Upper lobe of right lung (tissue), 1 donor: ENCODE data around the gene GALNT17. TPM values are rescaled to one million over a fixed set of nuclear protein-coding genes. Genes with fewer than 3 reads are reported as not detected.
A peak's percentile ranks its signal among the peaks of the same experiment; 100 is the strongest.

Experiments used
- ATAC-seq: fragments of 200-7000 bp; cut with Tn5 transposase; one replicate; pipeline ENCODE4 v1.9.1; 2020; ENCODE audit warnings: mild to moderate bottlenecking, moderate library complexity
- DNase-seq: peaks from one replicate; pipeline ENCODE4 v3.0.0-alpha.2; 2020
- H3K27ac ChIP-seq: fragments of 200-600 bp; one replicate; pipeline ENCODE4 v1.8.0; 2022
- H3K27me3 ChIP-seq: fragments of 200-600 bp; one replicate; pipeline ENCODE4 v1.8.0; 2022; ENCODE audit warnings: mild to moderate bottlenecking
- H3K36me3 ChIP-seq: fragments of 200-600 bp; one replicate; pipeline ENCODE4 v1.8.0; 2022
- H3K4me1 ChIP-seq: fragments of 200-600 bp; one replicate; pipeline ENCODE4 v1.8.0; 2022
- H3K4me3 ChIP-seq: fragments of 200-600 bp; one replicate; pipeline ENCODE4 v1.8.0; 2022; ENCODE audit warnings: mild to moderate bottlenecking
- H3K9me3 ChIP-seq: fragments of 200-600 bp; one replicate; pipeline ENCODE4 v1.8.0; 2022
- intact Hi-C: fragments of 100-400 bp; cut with DNase I; formaldehyde crosslinking; loops from one replicate; pipeline ENCODE4 v1.11.0; 2022
- total RNA-seq: library from RNA; stranded (reverse); fragmentation: NEBNext Ultra II Directional; extraction: Animal tissue kit (Norgen Biotek cat#: 25700); gene quantifications from one replicate; pipeline ENCODE4 v1.2.1, GENCODE V29; 2021
- TF ChIP-seq, protein P1 (sequence below): fragments of 200-600 bp; IDR thresholded peaks from one replicate; pipeline ENCODE4 v1.8.0; 2022; ENCODE audit warnings: antibody characterized with exemption
- donor health status: DM: no; HTN: yes; CAD: no; lungs with severe emphysema.

Gene GALNT17
- total RNA-seq, 1 donor from 2014 or later, result 7.1 TPM

GRCh38 chr7:71746006-71746405 is 614.1 kb downstream of the GALNT17 start:
- ATAC-seq, result no peak
- Histone ChIP-seq H3K4me1 (no peaks in the 10 kb centered on the region), H3K9me3 (no peaks in the 10 kb centered on the region), H3K36me3 (no peaks in the 10 kb centered on the region), H3K27me3 (no peaks in the 10 kb centered on the region), H3K4me3 (no peak overlapping the region), H3K27ac (no peak overlapping the region)
- TF ChIP-seq, protein P1, sequence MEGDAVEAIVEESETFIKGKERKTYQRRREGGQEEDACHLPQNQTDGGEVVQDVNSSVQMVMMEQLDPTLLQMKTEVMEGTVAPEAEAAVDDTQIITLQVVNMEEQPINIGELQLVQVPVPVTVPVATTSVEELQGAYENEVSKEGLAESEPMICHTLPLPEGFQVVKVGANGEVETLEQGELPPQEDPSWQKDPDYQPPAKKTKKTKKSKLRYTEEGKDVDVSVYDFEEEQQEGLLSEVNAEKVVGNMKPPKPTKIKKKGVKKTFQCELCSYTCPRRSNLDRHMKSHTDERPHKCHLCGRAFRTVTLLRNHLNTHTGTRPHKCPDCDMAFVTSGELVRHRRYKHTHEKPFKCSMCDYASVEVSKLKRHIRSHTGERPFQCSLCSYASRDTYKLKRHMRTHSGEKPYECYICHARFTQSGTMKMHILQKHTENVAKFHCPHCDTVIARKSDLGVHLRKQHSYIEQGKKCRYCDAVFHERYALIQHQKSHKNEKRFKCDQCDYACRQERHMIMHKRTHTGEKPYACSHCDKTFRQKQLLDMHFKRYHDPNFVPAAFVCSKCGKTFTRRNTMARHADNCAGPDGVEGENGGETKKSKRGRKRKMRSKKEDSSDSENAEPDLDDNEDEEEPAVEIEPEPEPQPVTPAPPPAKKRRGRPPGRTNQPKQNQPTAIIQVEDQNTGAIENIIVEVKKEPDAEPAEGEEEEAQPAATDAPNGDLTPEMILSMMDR, result no peak
- DNase-seq, result no peak
- intact Hi-C loops, result no loop called here

- Histone ChIP-seq H3K36me3 (no peaks in the 10 kb centered on the region), H3K27me3 (peaks cover 35% of the 10 kb centered on the region), H3K27ac (no peak overlapping the region), H3K4me3 (no peak overlapping the region), H3K9me3 (no peaks in the 10 kb centered on the region), H3K4me1 (no peaks in the 10 kb centered on the region)
- TF ChIP-seq, protein P1, result no peak
- ATAC-seq, result no peak
- intact Hi-C loops, result no loop called here
- no peak for DNase-seq
Observed at GRCh38 chr7:71750290-71750689, 618.3 kb downstream of the GALNT17 start.

GRCh38 chr7:71752171-71752935 is 620.4 kb downstream of the GALNT17 start:
- no peak overlapping the region for H3K27ac ChIP-seq
- H3K27me3 ChIP-seq, result peaks cover 35% of the 10 kb centered on the region
- no peaks in the 10 kb centered on the region for H3K4me1 ChIP-seq
- intact Hi-C loops, result no loop called here
- H3K36me3 ChIP-seq, result no peaks in the 10 kb centered on the region
- no peak overlapping the region for H3K4me3 ChIP-seq
- H3K9me3 ChIP-seq, result no peaks in the 10 kb centered on the region
- DNase-seq (peak; percentile 85), ATAC-seq (peak; percentile 95)
- TF ChIP-seq, protein P1, result peak; percentile 64

DNA sequence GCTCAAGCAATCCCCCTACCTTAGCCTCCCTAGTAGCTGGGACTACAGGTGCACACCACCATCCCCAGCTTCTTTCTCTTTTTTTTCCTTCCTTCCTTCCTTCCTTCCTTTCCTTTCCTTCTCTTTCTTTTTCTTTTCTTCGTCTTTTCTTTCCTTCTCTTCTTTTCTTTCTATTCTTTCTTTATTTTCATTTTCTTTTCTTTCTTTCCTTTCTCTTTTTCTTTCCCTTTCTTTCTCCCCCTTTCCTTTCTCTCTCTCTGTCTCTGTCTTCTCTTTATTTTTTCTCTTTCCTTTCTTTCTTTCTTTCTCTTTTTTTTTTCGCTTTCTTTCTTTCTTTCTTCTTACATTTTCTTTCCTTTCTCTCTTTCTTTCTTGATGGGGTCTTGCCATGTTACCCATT is 621.3 kb downstream of the GALNT17 start:
- TF ChIP-seq, protein P1, result no peak
- intact Hi-C loops, result no loop called here

DNA sequence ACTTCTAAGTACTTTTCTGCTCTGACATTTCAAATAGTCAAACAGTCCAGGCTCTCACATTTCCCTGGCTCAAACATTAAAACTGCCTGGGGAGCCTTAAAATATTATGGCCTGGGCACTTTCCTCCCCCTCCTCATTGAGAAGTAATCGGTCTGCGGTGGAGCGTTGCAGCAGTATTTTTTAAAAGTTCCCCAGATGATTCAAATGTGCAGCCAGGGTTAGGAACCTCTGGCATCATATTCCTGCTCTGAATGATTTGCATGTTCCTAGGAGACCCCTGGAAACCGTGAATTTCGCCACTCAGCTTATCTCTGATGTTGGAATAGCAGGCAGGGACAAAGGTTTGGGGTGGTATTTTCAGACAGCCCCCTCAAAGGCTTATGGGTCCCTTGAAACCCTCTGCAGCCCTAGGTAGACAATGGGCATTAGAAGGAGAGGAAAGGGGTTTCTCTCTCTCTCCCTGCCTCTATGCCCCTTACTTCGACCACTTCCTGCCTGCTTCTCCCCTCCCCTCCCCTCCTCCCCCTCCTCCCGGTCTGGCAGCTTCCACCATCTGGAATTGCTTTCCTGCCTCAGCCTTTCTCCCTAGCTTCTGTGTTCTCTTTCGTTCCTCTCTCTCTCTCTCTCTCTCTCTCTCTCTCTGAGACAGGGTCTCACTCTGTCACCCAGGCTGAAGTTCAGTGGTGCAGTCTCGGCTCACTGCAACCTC is 622.2 kb downstream of the GALNT17 start:
- H3K36me3 ChIP-seq, result no peaks in the 10 kb centered on the region
- TF ChIP-seq, protein P1, result no peak
- no peak overlapping the region for H3K27ac ChIP-seq
- DNase-seq (no peak), ATAC-seq (no peak)
- intact Hi-C loops, result no loop called here
- H3K4me1 ChIP-seq, result no peaks in the 10 kb centered on the region
- no peak overlapping the region for H3K4me3 ChIP-seq
- peaks cover 35% of the 10 kb centered on the region for H3K27me3 ChIP-seq
- no peaks in the 10 kb centered on the region for H3K9me3 ChIP-seq

More for the DNA sequence above, 621.3 kb downstream of the GALNT17 start:
- no peak for DNase-seq
- no peak overlapping the region for H3K27ac ChIP-seq
- no peak for ATAC-seq
- H3K36me3 ChIP-seq, result no peaks in the 10 kb centered on the region
- no peaks in the 10 kb centered on the region for H3K9me3 ChIP-seq
- no peak overlapping the region for H3K4me3 ChIP-seq
- H3K4me1 ChIP-seq, result no peaks in the 10 kb centered on the region
- peaks cover 35% of the 10 kb centered on the region for H3K27me3 ChIP-seq
